Tibial nerve (tissue), 4 donors: ENCODE measurements around the gene STAC3.

Experiments used
- EP300 ChIP-seq, 2 donors: sonication (generic); formaldehyde crosslinking; IDR thresholded peaks; one replicate each; pipeline ENCODE4 v1.6.1; 2017; ENCODE audit warnings: antibody characterized with exemption in 2 of 2, mild to moderate bottlenecking in 1 of 2
- POLR2A ChIP-seq, 2 donors: fragments of 450-650 bp; IDR thresholded peaks; one replicate each; pipeline ENCODE4 v1.6.1; 2017; ENCODE audit warnings: antibody characterized with exemption in 2 of 2, mild to moderate bottlenecking in 2 of 2, moderate library complexity in 2 of 2
- TF ChIP-seq, protein P1 (sequence below), 5 experiments: fragments of 200-600 bp in 3 of 5; fragments of 450-650 bp in 2 of 5; sonication (generic) in 3 of 5; IDR thresholded peaks; one replicate each; pipeline ENCODE4 v1.5.1; 2016 to 2019; ENCODE audit warnings: antibody characterized with exemption in 5 of 5, mild to moderate bottlenecking in 3 of 5, moderate library complexity in 2 of 5

DNA sequence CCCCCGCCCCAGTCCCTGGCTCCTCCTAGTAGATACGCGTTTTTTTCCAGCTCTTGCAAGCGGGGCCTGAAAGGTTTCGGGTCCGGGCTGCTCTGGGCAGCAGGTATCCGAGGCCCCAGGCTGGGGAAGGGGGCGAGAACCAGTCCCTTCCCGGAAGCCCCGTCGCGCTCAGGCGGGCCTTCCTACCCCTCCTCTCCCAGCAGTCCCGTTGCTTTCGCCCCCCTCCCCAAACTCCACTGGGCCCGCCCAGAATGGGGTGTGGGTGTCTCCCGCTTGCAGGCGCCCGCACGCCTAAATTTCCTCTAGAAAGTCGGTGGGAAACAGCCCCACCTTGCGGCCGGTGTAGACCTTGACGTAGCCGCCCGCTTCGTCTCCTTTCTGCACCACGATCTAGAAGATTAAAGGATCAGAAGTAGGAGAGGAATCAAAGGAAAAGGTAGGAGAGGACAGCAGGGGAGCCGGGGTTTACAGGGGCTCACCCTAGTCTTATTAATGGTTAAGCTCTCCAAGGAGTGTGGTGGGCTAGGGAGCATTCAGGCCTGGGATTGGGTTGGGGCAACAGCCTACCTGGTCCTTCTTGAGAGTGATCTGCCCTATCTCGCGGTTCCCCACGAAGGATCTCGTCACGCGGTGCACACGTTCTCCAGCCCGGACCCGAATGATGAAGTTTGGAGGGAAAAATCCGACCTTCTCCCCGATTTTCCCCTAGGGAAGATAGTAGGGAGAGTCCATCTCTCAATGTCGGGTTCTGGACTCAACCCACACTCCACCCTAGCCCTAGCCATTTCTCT is 7.3 kb downstream of the STAC3 start:
- TF ChIP-seq POLR2A (IDR thresholded peaks at IDR 0.05) (no peak), EP300 (IDR thresholded peaks at IDR 0.05) (no peak)
- TF ChIP-seq, protein P1, sequence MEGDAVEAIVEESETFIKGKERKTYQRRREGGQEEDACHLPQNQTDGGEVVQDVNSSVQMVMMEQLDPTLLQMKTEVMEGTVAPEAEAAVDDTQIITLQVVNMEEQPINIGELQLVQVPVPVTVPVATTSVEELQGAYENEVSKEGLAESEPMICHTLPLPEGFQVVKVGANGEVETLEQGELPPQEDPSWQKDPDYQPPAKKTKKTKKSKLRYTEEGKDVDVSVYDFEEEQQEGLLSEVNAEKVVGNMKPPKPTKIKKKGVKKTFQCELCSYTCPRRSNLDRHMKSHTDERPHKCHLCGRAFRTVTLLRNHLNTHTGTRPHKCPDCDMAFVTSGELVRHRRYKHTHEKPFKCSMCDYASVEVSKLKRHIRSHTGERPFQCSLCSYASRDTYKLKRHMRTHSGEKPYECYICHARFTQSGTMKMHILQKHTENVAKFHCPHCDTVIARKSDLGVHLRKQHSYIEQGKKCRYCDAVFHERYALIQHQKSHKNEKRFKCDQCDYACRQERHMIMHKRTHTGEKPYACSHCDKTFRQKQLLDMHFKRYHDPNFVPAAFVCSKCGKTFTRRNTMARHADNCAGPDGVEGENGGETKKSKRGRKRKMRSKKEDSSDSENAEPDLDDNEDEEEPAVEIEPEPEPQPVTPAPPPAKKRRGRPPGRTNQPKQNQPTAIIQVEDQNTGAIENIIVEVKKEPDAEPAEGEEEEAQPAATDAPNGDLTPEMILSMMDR (IDR thresholded peaks at IDR 0.05): peak; percentile 65 to 73 (median 67)
